BJ (cell line): Measurements from ENCODE around the gene KLHL2. TPM values are rescaled to one million over a fixed set of nuclear protein-coding genes. Genes with fewer than 3 reads are reported as not detected.

ENCODE experiments used
- CTCF ChIA-PET: fragments of 350-600 bp; formaldehyde crosslinking; extraction: SDS; loops from one replicate; lab custom pipeline; 2021; ENCODE audit warnings: antibody characterized with exemption, inconsistent platforms; lab: Yijun Ruan, JAX
- POLR2A ChIA-PET: fragments of 300-600 bp; sonication (Branson Sonifier 250); formaldehyde crosslinking; extraction: SDS; loops from one replicate; lab custom pipeline; 2021; ENCODE audit warnings: antibody characterized with exemption; lab: Charles Lee
- DNase-seq: peaks from one replicate; pipeline ENCODE4 v3.0.0-alpha.2; 2011; ENCODE audit warnings: low read depth
- H3K27me3 ChIP-seq: 2 replicates; pipeline ENCODE4 v1.6.0; 2011; ENCODE audit warnings: low read length; ENCODE audit not compliant: control insufficient read depth, insufficient read depth
- H3K36me3 ChIP-seq: 2 replicates; pipeline ENCODE4 v1.5.1; 2011; ENCODE audit warnings: low read length; ENCODE audit not compliant: control insufficient read depth, insufficient read depth
- H3K4me3 ChIP-seq: 2 replicates; pipeline ENCODE4 v1.5.1; 2011; ENCODE audit warnings: low read depth, mild to moderate bottlenecking, control low read depth, low read length
- CTCF ChIP-seq: IDR thresholded peaks from 2 replicates; pipeline ENCODE4 v1.5.1; 2011; ENCODE audit warnings: low read depth, mild to moderate bottlenecking, control low read depth, inconsistent platforms, low read length, moderate library complexity; ENCODE audit not compliant: insufficient read depth
- polyA plus RNA-seq: library from polyadenylated mRNA; depleted of rRNA; stranded (reverse); fragments of >200 nt; gene quantifications from 2 replicates; pipeline ENCODE4 v1.2.3, GENCODE V29; 2011

KLHL2 gene
- polyA plus RNA-seq, 1 experiment: 6.8 TPM

GRCh38 chr4:165192956-165193355 is 14.4 kb upstream of the KLHL2 start:
- ChIA-PET CTCF (no interaction called here), POLR2A (no interaction called here)
- no peak for DNase-seq
- TF ChIP-seq CTCF: no peak
- Histone ChIP-seq H3K27me3 (no peaks in the 10 kb centered on the region), H3K36me3 (no peaks in the 10 kb centered on the region), H3K4me3 (no peak overlapping the region)

- ChIA-PET POLR2A (interaction anchor here (0.6 kb wide), 1 partner anchor 217 kb away, joined by 3 read pairs; the partner anchor contains the start of gene TRIM61), CTCF (no interaction called here)
- TF ChIP-seq CTCF: no peak
These were observed 13.0 kb upstream of the KLHL2 start for GRCh38 chr4:165194368-165194767.

GRCh38 chr4:165198329-165198728 is 9.0 kb upstream of the KLHL2 start:
- Histone ChIP-seq H3K27me3 (no peaks in the 10 kb centered on the region), H3K36me3 (no peaks in the 10 kb centered on the region), H3K4me3 (no peak overlapping the region)
- POLR2A ChIA-PET: no interaction called here
- TF ChIP-seq CTCF: no peak
- CTCF ChIA-PET: interaction anchor here (1.4 kb wide), 1 partner anchor 10 kb away, joined by 3 read pairs; no protein-coding TSS in a partner anchor
- no peak for DNase-seq

More at GRCh38 chr4:165194368-165194767, 13.0 kb upstream of the KLHL2 start:
- Histone ChIP-seq H3K27me3 (no peaks in the 10 kb centered on the region), H3K36me3 (no peaks in the 10 kb centered on the region), H3K4me3 (no peak overlapping the region)
- DNase-seq: no peak

GRCh38 chr4:165199286-165199685 is 8.1 kb upstream of the KLHL2 start:
- TF ChIP-seq CTCF: no peak
- Histone ChIP-seq H3K27me3 (no peaks in the 10 kb centered on the region), H3K4me3 (no peak overlapping the region), H3K36me3 (no peaks in the 10 kb centered on the region)
- POLR2A ChIA-PET: no interaction called here
- DNase-seq: no peak
- CTCF ChIA-PET: no interaction called here

- POLR2A ChIA-PET: no interaction called here
- H3K36me3 ChIP-seq: no peaks in the 10 kb centered on the region
- CTCF ChIA-PET: interaction anchor here (0.6 kb wide), 1 partner anchor 69 kb away, joined by 3 read pairs; no protein-coding TSS in a partner anchor
- DNase-seq: no peak
- H3K27me3 ChIP-seq: no peaks in the 10 kb centered on the region
- no peak overlapping the region for H3K4me3 ChIP-seq
- TF ChIP-seq CTCF: no peak
These were observed 7.6 kb upstream of the KLHL2 start for GRCh38 chr4:165199722-165200121.
